Adrenal gland (tissue), 12 donors: Measurements from ENCODE around the gene NOP53. TPM values are rescaled to one million over a fixed set of nuclear protein-coding genes. Genes with fewer than 3 reads are reported as not detected.

ENCODE experiments used
- DNase-seq, 7 donors: peaks; one replicate each; pipeline ENCODE4 v3.0.0-alpha.2; 2019 to 2020
- H3K27ac ChIP-seq, 5 donors: fragments of 200-600 bp; sonication (generic) in 4 of 5; 1 replicate in 3 of 5; 2 replicates in 2 of 5; pipeline versions ENCODE4 v1.5.1 to v1.8.0; 2016 to 2020; ENCODE audit warnings: mild to moderate bottlenecking in 1 of 5
- H3K27me3 ChIP-seq: fragments of 200-600 bp; 2 replicates; pipeline ENCODE4 v1.8.0; 2021
- H3K36me3 ChIP-seq, 2 donors: fragments of 200-600 bp; replicated peaks in 1 of 2; 1 replicate in 1 of 2; 2 replicates in 1 of 2; pipeline versions ENCODE4 v1.5.1 to v1.8.0; 2018 to 2022
- H3K4me1 ChIP-seq, 2 donors: fragments of 200-600 bp; replicated peaks in 1 of 2; 1 replicate in 1 of 2; 2 replicates in 1 of 2; pipeline versions ENCODE4 v1.5.1 to v1.8.0; 2018 to 2021
- H3K4me3 ChIP-seq, 4 donors: fragments of 200-600 bp; sonication (generic) in 3 of 4; one replicate each; pipeline ENCODE4 v1.5.1; 2016 to 2018
- H3K9me3 ChIP-seq, 3 donors: fragments of 200-600 bp; sonication (generic) in 1 of 3; replicated peaks in 1 of 3; 1 replicate in 2 of 3; 2 replicates in 1 of 3; pipeline versions ENCODE4 v1.5.1 to v1.8.0; 2016 to 2021
- POLR2A ChIP-seq, 2 donors: fragments of 450-650 bp; IDR thresholded peaks; one replicate each; pipeline ENCODE4 v1.6.1; 2017; ENCODE audit warnings: antibody characterized with exemption in 2 of 2, mild to moderate bottlenecking in 2 of 2, moderate library complexity in 1 of 2
- WGBS, 4 donors: extraction: QIAGEN DNeasy Blood & Tissue Kit in 2 of 4; methylation state at CpG; one replicate each; pipeline versions ENCODE4 v1.1.5 to v1.1.7; 2013 to 2017; 5-methylcytosine and 5-hydroxymethylcytosine counted together
- intact Hi-C, 2 donors: fragments of 100-400 bp; cut with DNase I; formaldehyde crosslinking; loops; one replicate each; pipeline versions ENCODE4 v1.14.1 to v1.15.0; 2022 to 2023
- polyA plus RNA-seq, 3 donors: library from polyadenylated mRNA; stranded (reverse); fragments of 200-250 nt in 2 of 3; fragments of 350-450 nt in 1 of 3; fragmentation: Illumina TruSeq in 1 of 3; extraction: RNeasy Lipid Tissue Mini Kit (QIAGEN cat#74804) in 1 of 3; gene quantifications; one replicate each; pipeline ENCODE4 v1.2.3, GENCODE V29; 2013 to 2014
- total RNA-seq, 9 donors: library from RNA; depleted of rRNA in 4 of 9; stranded (reverse); fragments of >200 nt in 4 of 9; fragments of 120-200 nt in 1 of 9; fragmentation: NEBNext Ultra II Directional in 1 of 9; extraction: Animal tissue kit (Norgen Biotek cat#: 25700) in 1 of 9; gene quantifications; one replicate each; pipeline versions ENCODE4 v1.1.0 to v1.2.4, GENCODE V29; 2013 to 2023
- TF ChIP-seq, protein P1 (sequence below), 6 experiments: fragments of 450-650 bp in 4 of 6; fragments of 200-600 bp in 2 of 6; sonication (generic) in 1 of 6; IDR thresholded peaks; 1 replicate in 5 of 6; 2 replicates in 1 of 6; pipeline versions ENCODE4 v1.5.1 to v1.8.0; 2016 to 2021; ENCODE audit warnings: antibody characterized with exemption in 6 of 6, mild to moderate bottlenecking in 2 of 6, moderate library complexity in 1 of 6
- donor health status: healthy with polysubstance abuse.
- donor health status: Bipolar disorder and iron deficiency.
- donor health status: DM: yes; HTN: yes; CAD: no.
- donor health status: DM: no; HTN: no; CAD: no.
- donor health status: DM: no; HTN: no; CAD: no.
- donor health status: DM: yes; HTN: yes; CAD: no.

The NOP53 gene
- total and polyA plus RNA-seq, 12 donors, result 118 to 420 (median 325) TPM

DNA sequence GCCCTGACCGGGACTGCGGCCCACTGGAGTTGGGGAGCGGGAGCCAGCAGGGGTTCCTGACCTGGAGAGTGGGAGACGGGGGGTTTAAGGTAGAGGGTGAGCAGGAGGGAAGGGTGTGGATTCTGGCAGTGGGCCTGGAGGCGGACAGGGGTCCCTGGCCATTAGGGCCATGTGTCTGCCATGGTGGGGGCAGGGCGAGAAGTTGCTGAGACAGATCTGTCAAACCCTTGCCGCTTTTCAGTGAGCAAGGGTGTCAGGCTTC is 20.9 kb downstream of the NOP53 start:
- no peak for DNase-seq
- Histone ChIP-seq H3K27me3 (no peaks in the 10 kb centered on the region), H3K36me3 (no peaks in the 10 kb centered on the region), H3K4me1 (no peaks in the 10 kb centered on the region), H3K9me3 (no peaks in the 10 kb centered on the region), H3K4me3 (no peak overlapping the region), H3K27ac (no peak overlapping the region)
- WGBS, 4 donors, result 67 to 90% (median 76%) methylated on average over 7 of the region's 7 CpGs
- intact Hi-C loops, result no loop called here
- TF ChIP-seq, protein P1, sequence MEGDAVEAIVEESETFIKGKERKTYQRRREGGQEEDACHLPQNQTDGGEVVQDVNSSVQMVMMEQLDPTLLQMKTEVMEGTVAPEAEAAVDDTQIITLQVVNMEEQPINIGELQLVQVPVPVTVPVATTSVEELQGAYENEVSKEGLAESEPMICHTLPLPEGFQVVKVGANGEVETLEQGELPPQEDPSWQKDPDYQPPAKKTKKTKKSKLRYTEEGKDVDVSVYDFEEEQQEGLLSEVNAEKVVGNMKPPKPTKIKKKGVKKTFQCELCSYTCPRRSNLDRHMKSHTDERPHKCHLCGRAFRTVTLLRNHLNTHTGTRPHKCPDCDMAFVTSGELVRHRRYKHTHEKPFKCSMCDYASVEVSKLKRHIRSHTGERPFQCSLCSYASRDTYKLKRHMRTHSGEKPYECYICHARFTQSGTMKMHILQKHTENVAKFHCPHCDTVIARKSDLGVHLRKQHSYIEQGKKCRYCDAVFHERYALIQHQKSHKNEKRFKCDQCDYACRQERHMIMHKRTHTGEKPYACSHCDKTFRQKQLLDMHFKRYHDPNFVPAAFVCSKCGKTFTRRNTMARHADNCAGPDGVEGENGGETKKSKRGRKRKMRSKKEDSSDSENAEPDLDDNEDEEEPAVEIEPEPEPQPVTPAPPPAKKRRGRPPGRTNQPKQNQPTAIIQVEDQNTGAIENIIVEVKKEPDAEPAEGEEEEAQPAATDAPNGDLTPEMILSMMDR (IDR thresholded peaks at IDR 0.05), result no peak
- TF ChIP-seq POLR2A (IDR thresholded peaks at IDR 0.05), result no peak

DNA sequence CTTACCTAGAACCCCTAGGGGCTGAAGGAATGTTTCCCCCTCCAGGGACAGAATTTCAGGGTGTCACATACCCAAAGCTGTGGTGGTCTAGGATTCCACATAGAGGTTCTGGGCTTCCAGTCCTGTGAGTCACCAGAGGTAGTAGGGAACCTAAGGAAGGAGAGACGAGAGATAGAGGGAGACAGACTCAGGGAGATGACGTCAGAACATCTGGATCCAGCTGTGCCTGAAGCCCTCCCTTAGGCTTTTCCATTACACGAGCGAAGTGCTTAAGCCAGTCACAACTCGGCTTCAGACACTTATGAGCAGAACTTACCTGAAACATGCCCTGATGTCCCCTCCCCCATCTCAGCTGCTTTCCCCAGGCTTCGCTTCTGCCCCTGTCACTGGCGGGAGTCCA is 21.3 kb downstream of the NOP53 start:
- Histone ChIP-seq H3K4me1 (no peaks in the 10 kb centered on the region), H3K27ac (no peak overlapping the region), H3K36me3 (no peaks in the 10 kb centered on the region), H3K27me3 (no peaks in the 10 kb centered on the region), H3K9me3 (no peaks in the 10 kb centered on the region), H3K4me3 (no peak overlapping the region)
- no peak for DNase-seq
- intact Hi-C loops, result no loop called here
- 73 to 84% (median 76%) methylated on average over 7 of the region's 7 CpGs for WGBS, 4 donors
- TF ChIP-seq POLR2A (IDR thresholded peaks at IDR 0.05), result no peak
- TF ChIP-seq, protein P1 (IDR thresholded peaks at IDR 0.05), result no peak

DNA sequence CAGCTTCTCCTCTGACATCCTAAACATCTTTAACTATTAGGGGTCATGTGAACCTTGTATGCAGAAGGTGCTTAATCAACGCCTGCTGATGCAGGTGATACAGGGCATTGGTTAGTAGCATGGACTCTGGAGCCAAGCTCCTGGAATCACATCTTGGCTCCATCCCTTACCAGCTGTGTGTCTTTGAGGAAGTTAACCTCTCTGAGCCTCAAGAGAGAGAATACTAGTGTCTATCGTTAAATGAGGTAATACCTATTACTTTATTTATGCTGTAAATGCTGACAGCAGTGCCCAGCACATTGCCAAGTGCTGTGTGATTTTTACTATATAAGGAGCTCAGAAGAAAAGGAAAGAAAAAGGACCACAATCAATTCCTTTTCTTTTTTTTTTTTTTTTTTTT is 22.0 kb downstream of the NOP53 start:
- Histone ChIP-seq H3K4me1 (no peaks in the 10 kb centered on the region), H3K36me3 (no peaks in the 10 kb centered on the region), H3K9me3 (no peaks in the 10 kb centered on the region), H3K27me3 (no peaks in the 10 kb centered on the region), H3K4me3 (no peak overlapping the region), H3K27ac (no peak overlapping the region)
- DNase-seq, result no peak
- TF ChIP-seq POLR2A (IDR thresholded peaks at IDR 0.05), result no peak
- TF ChIP-seq, protein P1 (IDR thresholded peaks at IDR 0.05), result no peak
- 36 to 57% (median 49%) methylated on average over 2 of the region's 2 CpGs for WGBS, 4 donors
- intact Hi-C loops, result no loop called here

DNA sequence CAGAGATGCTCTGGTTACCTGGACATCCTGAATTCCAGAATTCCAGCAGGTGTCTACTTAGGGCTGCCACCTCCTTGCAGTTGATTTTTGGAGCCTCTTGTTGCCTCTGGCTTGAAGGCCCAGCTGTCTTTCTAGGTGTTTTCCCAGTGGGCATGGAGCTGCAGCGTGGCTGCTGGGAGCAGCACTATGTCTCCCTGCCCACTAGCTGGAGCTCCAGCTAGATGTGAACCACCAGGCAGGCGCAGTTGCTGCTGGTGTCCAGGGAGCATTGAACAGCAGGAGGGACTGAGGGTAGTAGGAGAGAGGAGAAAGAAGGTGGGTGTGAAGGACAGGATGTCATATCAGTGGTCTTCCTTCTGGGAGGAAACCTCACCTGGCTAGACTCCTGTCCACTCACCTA is 23.3 kb downstream of the NOP53 start:
- Histone ChIP-seq H3K4me3 (no peak overlapping the region), H3K27me3 (no peaks in the 10 kb centered on the region), H3K27ac (no peak overlapping the region), H3K4me1 (no peaks in the 10 kb centered on the region), H3K36me3 (no peaks in the 10 kb centered on the region), H3K9me3 (no peaks in the 10 kb centered on the region)
- no peak for TF ChIP-seq POLR2A (IDR thresholded peaks at IDR 0.05)
- TF ChIP-seq, protein P1 (IDR thresholded peaks at IDR 0.05), result no peak
- intact Hi-C loops, result no loop called here
- no peak for DNase-seq
- 84 to 100% (median 89%) methylated on average over 1 to 2 of the region's 2 CpGs for WGBS, 4 donors
